Panc1 (cell line): Measurements from ENCODE around the gene CDH8.

Source experiments
- POLR2AphosphoS5 ChIP-seq: IDR thresholded peaks from 2 replicates; pipeline ENCODE4 v1.6.1; 2012; ENCODE audit warnings: mild to moderate bottlenecking, low read depth, low read length, moderate library complexity
- TF ChIP-seq, protein P1 (sequence below): fragments of 450-650 bp; IDR thresholded peaks from 2 replicates; pipeline ENCODE4 v1.5.1; 2017; ENCODE audit warnings: mild to moderate bottlenecking
- TF ChIP-seq, protein P2 (sequence below), 2 experiments: IDR thresholded peaks; 2 replicates each; pipeline ENCODE4 v1.6.1; 2011 to 2012; ENCODE audit warnings: low read depth in 2 of 2, control low read depth in 1 of 2, low read length in 1 of 2, mild to moderate bottlenecking in 1 of 2, moderate library complexity in 1 of 2; ENCODE audit not compliant: insufficient read depth in 1 of 2

DNA sequence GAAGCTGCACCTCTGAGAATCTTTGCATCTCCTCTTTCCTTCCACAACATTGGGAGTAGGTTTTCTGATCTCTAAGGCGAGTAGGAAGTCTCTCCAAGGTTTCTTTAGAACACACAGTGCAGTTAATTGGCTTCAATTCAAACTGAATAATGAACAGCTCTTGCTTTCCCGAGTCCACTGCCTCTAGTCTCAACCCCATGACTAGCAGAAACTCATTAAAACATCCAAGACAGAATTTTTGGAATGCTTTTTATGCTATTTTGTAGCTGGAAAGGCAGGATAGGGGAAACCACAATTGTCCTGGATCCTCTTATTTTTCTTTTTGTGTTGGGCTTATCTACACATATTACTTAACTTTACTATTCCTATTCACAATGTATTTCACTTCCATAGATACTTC, 206.6 kb downstream of the CDH8 start:
- TF ChIP-seq, protein P1, sequence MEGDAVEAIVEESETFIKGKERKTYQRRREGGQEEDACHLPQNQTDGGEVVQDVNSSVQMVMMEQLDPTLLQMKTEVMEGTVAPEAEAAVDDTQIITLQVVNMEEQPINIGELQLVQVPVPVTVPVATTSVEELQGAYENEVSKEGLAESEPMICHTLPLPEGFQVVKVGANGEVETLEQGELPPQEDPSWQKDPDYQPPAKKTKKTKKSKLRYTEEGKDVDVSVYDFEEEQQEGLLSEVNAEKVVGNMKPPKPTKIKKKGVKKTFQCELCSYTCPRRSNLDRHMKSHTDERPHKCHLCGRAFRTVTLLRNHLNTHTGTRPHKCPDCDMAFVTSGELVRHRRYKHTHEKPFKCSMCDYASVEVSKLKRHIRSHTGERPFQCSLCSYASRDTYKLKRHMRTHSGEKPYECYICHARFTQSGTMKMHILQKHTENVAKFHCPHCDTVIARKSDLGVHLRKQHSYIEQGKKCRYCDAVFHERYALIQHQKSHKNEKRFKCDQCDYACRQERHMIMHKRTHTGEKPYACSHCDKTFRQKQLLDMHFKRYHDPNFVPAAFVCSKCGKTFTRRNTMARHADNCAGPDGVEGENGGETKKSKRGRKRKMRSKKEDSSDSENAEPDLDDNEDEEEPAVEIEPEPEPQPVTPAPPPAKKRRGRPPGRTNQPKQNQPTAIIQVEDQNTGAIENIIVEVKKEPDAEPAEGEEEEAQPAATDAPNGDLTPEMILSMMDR, result no peak
- TF ChIP-seq, protein P2, sequence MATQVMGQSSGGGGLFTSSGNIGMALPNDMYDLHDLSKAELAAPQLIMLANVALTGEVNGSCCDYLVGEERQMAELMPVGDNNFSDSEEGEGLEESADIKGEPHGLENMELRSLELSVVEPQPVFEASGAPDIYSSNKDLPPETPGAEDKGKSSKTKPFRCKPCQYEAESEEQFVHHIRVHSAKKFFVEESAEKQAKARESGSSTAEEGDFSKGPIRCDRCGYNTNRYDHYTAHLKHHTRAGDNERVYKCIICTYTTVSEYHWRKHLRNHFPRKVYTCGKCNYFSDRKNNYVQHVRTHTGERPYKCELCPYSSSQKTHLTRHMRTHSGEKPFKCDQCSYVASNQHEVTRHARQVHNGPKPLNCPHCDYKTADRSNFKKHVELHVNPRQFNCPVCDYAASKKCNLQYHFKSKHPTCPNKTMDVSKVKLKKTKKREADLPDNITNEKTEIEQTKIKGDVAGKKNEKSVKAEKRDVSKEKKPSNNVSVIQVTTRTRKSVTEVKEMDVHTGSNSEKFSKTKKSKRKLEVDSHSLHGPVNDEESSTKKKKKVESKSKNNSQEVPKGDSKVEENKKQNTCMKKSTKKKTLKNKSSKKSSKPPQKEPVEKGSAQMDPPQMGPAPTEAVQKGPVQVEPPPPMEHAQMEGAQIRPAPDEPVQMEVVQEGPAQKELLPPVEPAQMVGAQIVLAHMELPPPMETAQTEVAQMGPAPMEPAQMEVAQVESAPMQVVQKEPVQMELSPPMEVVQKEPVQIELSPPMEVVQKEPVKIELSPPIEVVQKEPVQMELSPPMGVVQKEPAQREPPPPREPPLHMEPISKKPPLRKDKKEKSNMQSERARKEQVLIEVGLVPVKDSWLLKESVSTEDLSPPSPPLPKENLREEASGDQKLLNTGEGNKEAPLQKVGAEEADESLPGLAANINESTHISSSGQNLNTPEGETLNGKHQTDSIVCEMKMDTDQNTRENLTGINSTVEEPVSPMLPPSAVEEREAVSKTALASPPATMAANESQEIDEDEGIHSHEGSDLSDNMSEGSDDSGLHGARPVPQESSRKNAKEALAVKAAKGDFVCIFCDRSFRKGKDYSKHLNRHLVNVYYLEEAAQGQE (IDR thresholded peaks at IDR 0.05; ENCODE audit: insufficient read depth in 1 of 2, low read depth in 2 of 2, low read length in 1 of 2), result no peak
- TF ChIP-seq POLR2AphosphoS5, result no peak
